Measurements from ENCODE around the gene PAGR1. TPM values are rescaled to one million over a fixed set of nuclear protein-coding genes. Genes with fewer than 3 reads are reported as not detected.

Gene PAGR1
- total and polyA plus RNA-seq, 2 of the 13 experiments (the other 11 are each of a cell fraction or from before 2014, with no cell fraction given): 9.8 to 66.4 TPM

DNA sequence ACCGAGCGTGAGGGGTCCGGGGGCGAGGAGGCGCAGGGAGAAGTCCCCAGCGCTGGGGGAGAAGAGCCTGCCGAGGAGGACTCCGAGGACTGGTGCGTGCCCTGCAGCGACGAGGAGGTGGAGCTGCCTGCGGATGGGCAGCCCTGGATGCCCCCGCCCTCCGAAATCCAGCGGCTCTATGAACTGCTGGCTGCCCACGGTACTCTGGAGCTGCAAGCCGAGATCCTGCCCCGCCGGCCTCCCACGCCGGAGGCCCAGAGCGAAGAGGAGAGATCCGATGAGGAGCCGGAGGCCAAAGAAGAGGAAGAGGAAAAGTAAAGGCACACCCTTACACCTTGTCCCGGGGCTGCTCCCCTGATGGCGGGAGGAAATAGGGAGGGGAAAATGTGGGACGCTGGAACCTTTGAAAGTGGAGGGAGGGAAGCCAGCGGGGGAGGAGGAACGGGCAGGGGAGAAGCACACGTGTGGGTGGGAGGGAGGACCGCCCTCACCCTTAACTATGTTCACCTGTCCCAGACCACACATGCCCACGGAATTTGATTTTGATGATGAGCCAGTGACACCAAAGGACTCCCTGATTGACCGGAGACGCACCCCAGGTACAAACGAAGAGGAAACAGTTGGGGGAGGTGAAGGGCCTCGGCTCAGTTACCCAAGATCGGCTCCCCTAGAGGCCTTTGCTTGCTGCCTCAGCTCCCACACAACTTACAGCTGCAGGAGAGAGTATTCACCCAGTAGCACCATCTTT, 916 bp downstream of the PAGR1 start (continued):
- TF ChIP-seq, protein P1, sequence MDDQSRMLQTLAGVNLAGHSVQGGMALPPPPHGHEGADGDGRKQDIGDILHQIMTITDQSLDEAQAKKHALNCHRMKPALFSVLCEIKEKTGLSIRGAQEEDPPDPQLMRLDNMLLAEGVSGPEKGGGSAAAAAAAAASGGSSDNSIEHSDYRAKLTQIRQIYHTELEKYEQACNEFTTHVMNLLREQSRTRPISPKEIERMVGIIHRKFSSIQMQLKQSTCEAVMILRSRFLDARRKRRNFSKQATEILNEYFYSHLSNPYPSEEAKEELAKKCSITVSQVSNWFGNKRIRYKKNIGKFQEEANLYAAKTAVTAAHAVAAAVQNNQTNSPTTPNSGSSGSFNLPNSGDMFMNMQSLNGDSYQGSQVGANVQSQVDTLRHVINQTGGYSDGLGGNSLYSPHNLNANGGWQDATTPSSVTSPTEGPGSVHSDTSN (CRISPR knock-in tag; IDR thresholded peaks at IDR 0.05; ENCODE audit: borderline replicate concordance): no peak

DNA sequence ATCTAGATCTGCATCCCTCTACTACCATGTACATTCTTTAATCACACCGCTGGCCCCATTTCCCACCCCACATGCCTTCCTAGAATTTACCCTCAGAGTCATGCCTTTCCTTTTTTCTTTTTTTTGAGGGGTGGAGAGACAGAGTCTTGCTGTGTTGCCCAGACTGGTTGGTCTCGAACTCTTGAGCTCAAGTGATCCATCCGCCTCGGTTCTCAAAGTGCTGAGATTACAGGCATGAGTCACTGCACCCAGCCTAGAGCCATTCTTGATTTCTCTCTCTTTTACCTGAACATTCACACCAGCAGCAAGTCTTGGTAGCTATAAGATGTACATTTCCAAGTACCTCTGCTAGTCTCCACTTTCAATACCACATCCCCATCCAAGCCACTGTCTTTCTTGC, 2.1 kb downstream of the PAGR1 start:
- Histone ChIP-seq H3K9ac (ENCODE audit: insufficient read depth, low read depth, low read length) (no peak overlapping the region; the same call in 1 of the 2 replicates), H3K27ac (ENCODE audit: extremely low read length, insufficient read depth, low read length) (no peak overlapping the region), H3K27me3 (ENCODE audit: control insufficient read depth in 1 of 2, insufficient read depth in 2 of 2, low read length in 2 of 2) (peaks cover 0 to 3% of the 10 kb centered on the region in 2 experiments; a peak in 2 of 5 replicates), H3K36me3 (replicated peaks in 1 of 2; ENCODE audit: control insufficient read depth in 1 of 2, insufficient read depth in 2 of 2, low read length in 2 of 2) (peaks cover 0 to 9% of the 10 kb centered on the region in 2 experiments; a peak in 2 of 5 replicates), H3K4me2 (ENCODE audit: low read depth, low read length) (peak overlapping the region; percentile 99), H3K79me2 (ENCODE audit: insufficient read depth, low read length) (peaks cover 29% of the 10 kb centered on the region), H4K20me1 (ENCODE audit: insufficient read depth, low read length) (peaks cover 5% of the 10 kb centered on the region; the same call in 1 of the 2 replicates), H3K4me1 (ENCODE audit: insufficient read depth, low read length) (peaks cover 88% of the 10 kb centered on the region), H3K9me3 (ENCODE audit: low read length) (no peaks in the 10 kb centered on the region), H2AFZ (ENCODE audit: low read length) (no peak overlapping the region), H3K4me3 (replicated peaks in 1 of 3; ENCODE audit: insufficient read depth in 1 of 3, low read depth in 2 of 3, low read length in 3 of 3) (no peak overlapping the region)
- DNase-seq (ENCODE audit: low spot score): no peak
- no TSS peak for BruUV-seq (replicated peaks)
- no peak for ATAC-seq
- in situ Hi-C loops (cut with HindIII; ENCODE audit: extremely low pct_ligation_motif_present, low pct_unique_long_range_greater_than_20kb) (loop anchor here (25.0 kb wide), 1 partner anchor 844 kb away; the partner anchor contains the start of genes FBRS and PRR14), intact Hi-C loops (cut with micrococcal nuclease; ENCODE audit: unreplicated experiment) (no loop called here)
- no peak for FAIRE-seq
- ChIA-PET POLR2A (interaction anchor here (0.7 to 7.0 kb wide), 5 partner anchors 9 to 175 kb away, joined by 3 to 145 read pairs (median 26); partner anchors contain the start of genes ASPHD1, MAZ and SEZ6L2), CTCF (ENCODE audit: low intra/inter-chr PET ratio, low total read pairs) (no interaction called here)
- TF ChIP-seq, protein P2, sequence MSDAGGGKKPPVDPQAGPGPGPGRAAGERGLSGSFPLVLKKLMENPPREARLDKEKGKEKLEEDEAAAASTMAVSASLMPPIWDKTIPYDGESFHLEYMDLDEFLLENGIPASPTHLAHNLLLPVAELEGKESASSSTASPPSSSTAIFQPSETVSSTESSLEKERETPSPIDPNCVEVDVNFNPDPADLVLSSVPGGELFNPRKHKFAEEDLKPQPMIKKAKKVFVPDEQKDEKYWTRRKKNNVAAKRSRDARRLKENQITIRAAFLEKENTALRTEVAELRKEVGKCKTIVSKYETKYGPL (CRISPR knock-in tag; IDR thresholded peaks at IDR 0.05): no peak
- TF ChIP-seq FOSL1 (CRISPR knock-in tag; IDR thresholded peaks at IDR 0.05; ENCODE audit: borderline replicate concordance) (no peak), EZH2 (conservative IDR thresholded peaks at IDR 0.05; ENCODE audit: low read depth, low read length) (no peak), ISX (CRISPR knock-in tag; conservative IDR thresholded peaks at IDR 0.05) (no peak)
- TF ChIP-seq, protein P3, sequence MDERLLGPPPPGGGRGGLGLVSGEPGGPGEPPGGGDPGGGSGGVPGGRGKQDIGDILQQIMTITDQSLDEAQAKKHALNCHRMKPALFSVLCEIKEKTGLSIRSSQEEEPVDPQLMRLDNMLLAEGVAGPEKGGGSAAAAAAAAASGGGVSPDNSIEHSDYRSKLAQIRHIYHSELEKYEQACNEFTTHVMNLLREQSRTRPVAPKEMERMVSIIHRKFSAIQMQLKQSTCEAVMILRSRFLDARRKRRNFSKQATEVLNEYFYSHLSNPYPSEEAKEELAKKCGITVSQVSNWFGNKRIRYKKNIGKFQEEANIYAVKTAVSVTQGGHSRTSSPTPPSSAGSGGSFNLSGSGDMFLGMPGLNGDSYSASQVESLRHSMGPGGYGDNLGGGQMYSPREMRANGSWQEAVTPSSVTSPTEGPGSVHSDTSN (CRISPR knock-in tag; IDR thresholded peaks at IDR 0.05): no peak
- 93% methylated on average over 4 of the region's 4 CpGs for WGBS (ENCODE audit: low lambda C conversion rate)

All from HepG2 (cell line).